Adrenal gland (tissue), 5 donors: Measurements from ENCODE around the gene CYFIP1.

ENCODE experiments used
- CTCF ChIP-seq, 6 experiments: fragments of 450-650 bp in 4 of 6; fragments of 200-600 bp in 2 of 6; sonication (generic) in 1 of 6; IDR thresholded peaks; 1 replicate in 5 of 6; 2 replicates in 1 of 6; pipeline versions ENCODE4 v1.5.1 to v1.8.0; 2016 to 2021; ENCODE audit warnings: antibody characterized with exemption in 6 of 6, mild to moderate bottlenecking in 2 of 6, moderate library complexity in 1 of 6
- POLR2A ChIP-seq, 2 donors: fragments of 450-650 bp; IDR thresholded peaks; one replicate each; pipeline ENCODE4 v1.6.1; 2017; ENCODE audit warnings: antibody characterized with exemption in 2 of 2, mild to moderate bottlenecking in 2 of 2, moderate library complexity in 1 of 2
- donor health status: DM: no; HTN: no; CAD: no.

DNA sequence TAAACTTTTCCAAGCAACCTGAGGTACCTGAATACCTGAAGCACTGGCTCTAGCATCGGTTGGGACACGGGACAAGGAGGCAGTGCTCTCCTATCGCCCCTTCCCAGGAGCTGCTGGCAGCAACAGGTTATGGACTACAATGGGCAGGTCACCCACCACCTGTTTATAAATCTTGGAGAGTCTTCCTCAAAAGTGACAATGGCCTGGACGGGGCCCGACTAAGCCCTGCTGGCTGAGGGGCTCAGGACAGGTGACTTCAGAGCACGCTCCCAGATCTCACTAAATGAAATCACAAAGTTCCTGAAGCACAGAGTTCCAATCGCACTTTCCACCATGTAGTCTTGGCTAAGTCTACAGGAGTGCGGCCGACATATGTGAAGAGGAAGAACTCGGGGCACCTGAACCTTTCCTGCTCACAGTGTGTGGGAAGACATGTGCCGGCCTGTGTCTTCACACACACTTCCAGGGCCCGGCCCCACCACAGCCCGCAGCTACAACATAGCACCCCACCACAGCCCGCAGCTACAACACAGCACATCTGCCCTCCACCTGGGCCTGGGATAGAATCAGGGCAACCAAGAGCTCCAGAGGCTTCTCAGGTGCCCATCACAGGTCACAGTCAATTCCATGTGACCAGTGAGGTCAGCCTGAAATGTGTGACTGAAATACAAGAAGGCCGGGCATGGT lies 12.9 kb downstream of the CYFIP1 start:
- TF ChIP-seq CTCF (IDR thresholded peaks at IDR 0.05): no peak
- TF ChIP-seq POLR2A (IDR thresholded peaks at IDR 0.05): no peak
